ENCODE measurements around the gene PASK. TPM values are rescaled to one million over a fixed set of nuclear protein-coding genes. Genes with fewer than 3 reads are reported as not detected.
"Not testable (repeated sequence)": the region's sequence is repeated elsewhere in the genome, so short reads cannot be mapped to it uniquely, and the experiment has no call there.

PASK gene
- total RNA-seq, 1 experiment from 2014 or later, result 9.0 TPM

DNA sequence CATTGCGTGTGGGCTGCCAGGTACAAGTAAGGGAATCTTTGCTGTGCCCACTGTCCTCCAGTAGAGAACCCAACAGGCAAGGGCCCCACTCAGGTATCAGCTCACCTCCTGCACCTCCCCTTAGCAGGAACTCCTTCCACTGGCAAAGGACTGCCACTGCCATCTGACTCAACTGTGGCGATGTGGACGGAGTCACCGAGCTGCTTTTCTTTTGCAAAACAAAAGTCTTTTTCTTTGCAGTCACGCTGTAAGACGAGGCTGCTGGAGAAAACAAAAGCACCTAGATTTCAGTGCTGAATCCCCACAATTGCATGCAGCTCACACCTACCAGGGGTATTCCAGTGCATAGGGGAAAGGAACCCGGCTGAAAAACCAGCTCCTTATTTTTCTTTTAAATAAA is 55.1 kb downstream of the PASK start:
- peaks cover 59% of the 10 kb centered on the region for H3K36me3 Mint-ChIP-seq (ENCODE audit: insufficient read depth, unreplicated experiment)
- no peaks in the 10 kb centered on the region for H3K27me3 Mint-ChIP-seq (ENCODE audit: insufficient read depth, unreplicated experiment)
- no peak overlapping the region for H3K4me3 Mint-ChIP-seq (ENCODE audit: unreplicated experiment)
- TF ChIP-seq, protein P1, sequence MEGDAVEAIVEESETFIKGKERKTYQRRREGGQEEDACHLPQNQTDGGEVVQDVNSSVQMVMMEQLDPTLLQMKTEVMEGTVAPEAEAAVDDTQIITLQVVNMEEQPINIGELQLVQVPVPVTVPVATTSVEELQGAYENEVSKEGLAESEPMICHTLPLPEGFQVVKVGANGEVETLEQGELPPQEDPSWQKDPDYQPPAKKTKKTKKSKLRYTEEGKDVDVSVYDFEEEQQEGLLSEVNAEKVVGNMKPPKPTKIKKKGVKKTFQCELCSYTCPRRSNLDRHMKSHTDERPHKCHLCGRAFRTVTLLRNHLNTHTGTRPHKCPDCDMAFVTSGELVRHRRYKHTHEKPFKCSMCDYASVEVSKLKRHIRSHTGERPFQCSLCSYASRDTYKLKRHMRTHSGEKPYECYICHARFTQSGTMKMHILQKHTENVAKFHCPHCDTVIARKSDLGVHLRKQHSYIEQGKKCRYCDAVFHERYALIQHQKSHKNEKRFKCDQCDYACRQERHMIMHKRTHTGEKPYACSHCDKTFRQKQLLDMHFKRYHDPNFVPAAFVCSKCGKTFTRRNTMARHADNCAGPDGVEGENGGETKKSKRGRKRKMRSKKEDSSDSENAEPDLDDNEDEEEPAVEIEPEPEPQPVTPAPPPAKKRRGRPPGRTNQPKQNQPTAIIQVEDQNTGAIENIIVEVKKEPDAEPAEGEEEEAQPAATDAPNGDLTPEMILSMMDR (IDR thresholded peaks at IDR 0.05; ENCODE audit: unreplicated experiment), result no peak
- ChIA-PET CTCF (no interaction called here), POLR2A (no interaction called here)
- H3K9me3 Mint-ChIP-seq (ENCODE audit: unreplicated experiment), result no peaks in the 10 kb centered on the region
- DNase-seq (ENCODE audit: unreplicated experiment), result no peak
- H3K4me1 Mint-ChIP-seq (ENCODE audit: insufficient read depth, unreplicated experiment), result peaks cover 12% of the 10 kb centered on the region
- no TSS peak for BruUV-seq (replicated peaks)
- H3K27ac Mint-ChIP-seq (ENCODE audit: low read depth, unreplicated experiment), result no peak overlapping the region
- intact Hi-C loops (cut with micrococcal nuclease), result no loop called here

GRCh38 chr2:241093133-241093781 is 56.0 kb downstream of the PASK start:
- H3K36me3 Mint-ChIP-seq (ENCODE audit: insufficient read depth, unreplicated experiment), result peaks cover 57% of the 10 kb centered on the region
- CTCF ChIA-PET; H3K4me1 Mint-ChIP-seq (ENCODE audit: insufficient read depth, unreplicated experiment); intact Hi-C loops (cut with micrococcal nuclease); H3K9me3 Mint-ChIP-seq (ENCODE audit: unreplicated experiment); H3K27me3 Mint-ChIP-seq (ENCODE audit: insufficient read depth, unreplicated experiment); H3K4me3 Mint-ChIP-seq (ENCODE audit: unreplicated experiment); H3K27ac Mint-ChIP-seq (ENCODE audit: low read depth, unreplicated experiment); DNase-seq (ENCODE audit: unreplicated experiment); BruUV-seq (replicated peaks): not testable (repeated sequence)
- POLR2A ChIA-PET, result interaction anchor here (0.9 kb wide), 1 partner anchor 9 kb away, joined by 4 read pairs; no protein-coding TSS in a partner anchor

DNA sequence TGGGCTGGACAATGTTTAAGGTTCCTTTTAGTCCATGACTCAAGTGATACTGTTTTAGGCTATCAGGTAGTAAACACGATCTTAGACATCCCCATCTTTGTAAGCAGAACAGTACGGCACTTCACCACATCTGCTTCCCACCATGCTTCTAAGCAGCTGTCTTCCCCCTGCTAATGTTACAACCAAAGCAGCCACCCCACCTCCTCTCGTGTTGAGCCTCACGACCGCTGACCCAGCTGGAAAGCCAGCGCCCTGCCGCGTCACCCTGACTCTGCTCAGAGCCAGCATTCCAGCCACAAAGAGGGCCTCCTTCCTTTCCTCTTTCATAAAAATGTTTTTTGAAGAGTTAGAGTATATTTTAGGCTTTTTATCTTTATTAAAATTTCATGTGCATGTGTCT is 56.6 kb downstream of the PASK start:
- peaks cover 63% of the 10 kb centered on the region for H3K36me3 Mint-ChIP-seq (ENCODE audit: insufficient read depth, unreplicated experiment)
- POLR2A ChIA-PET, result interaction anchor here (0.9 kb wide), 1 partner anchor 10 kb away, joined by 4 read pairs; no protein-coding TSS in a partner anchor
- peaks cover 6% of the 10 kb centered on the region for H3K4me1 Mint-ChIP-seq (ENCODE audit: insufficient read depth, unreplicated experiment)
- no peak overlapping the region for H3K27ac Mint-ChIP-seq (ENCODE audit: low read depth, unreplicated experiment)
- no peak overlapping the region for H3K4me3 Mint-ChIP-seq (ENCODE audit: unreplicated experiment)
- TF ChIP-seq, protein P1 (IDR thresholded peaks at IDR 0.05; ENCODE audit: unreplicated experiment), result no peak
- DNase-seq (ENCODE audit: unreplicated experiment), result no peak
- CTCF ChIA-PET, result no interaction called here
- no peaks in the 10 kb centered on the region for H3K27me3 Mint-ChIP-seq (ENCODE audit: insufficient read depth, unreplicated experiment)
- no peaks in the 10 kb centered on the region for H3K9me3 Mint-ChIP-seq (ENCODE audit: unreplicated experiment)
- no TSS peak for BruUV-seq (replicated peaks)
- intact Hi-C loops (cut with micrococcal nuclease), result no loop called here

- H3K36me3 Mint-ChIP-seq (ENCODE audit: insufficient read depth, unreplicated experiment), result peaks cover 64% of the 10 kb centered on the region
Measured at GRCh38 chr2:241091734-241092445, 57.4 kb downstream of the PASK start.

More at GRCh38 chr2:241091734-241092445, 57.4 kb downstream of the PASK start:
- no TSS peak for BruUV-seq (replicated peaks)
- Mint-ChIP-seq H3K4me3 (ENCODE audit: unreplicated experiment) (no peak overlapping the region), H3K27me3 (ENCODE audit: insufficient read depth, unreplicated experiment) (no peaks in the 10 kb centered on the region), H3K27ac (ENCODE audit: low read depth, unreplicated experiment) (no peak overlapping the region), H3K4me1 (ENCODE audit: insufficient read depth, unreplicated experiment) (peaks cover 6% of the 10 kb centered on the region), H3K9me3 (ENCODE audit: unreplicated experiment) (no peaks in the 10 kb centered on the region)
- intact Hi-C loops (cut with micrococcal nuclease), result no loop called here
- DNase-seq (ENCODE audit: unreplicated experiment), result no peak
- TF ChIP-seq, protein P1 (IDR thresholded peaks at IDR 0.05; ENCODE audit: unreplicated experiment), result no peak
- POLR2A ChIA-PET, result no interaction called here
- CTCF ChIA-PET, result interaction anchor here (0.6 kb wide), 1 partner anchor 9 kb away, joined by 3 read pairs; no protein-coding TSS in a partner anchor
